ENCODE results near the gene CLIC1. TPM values are rescaled to one million over a fixed set of nuclear protein-coding genes. Genes with fewer than 3 reads are reported as not detected.
A peak's percentile ranks its signal among the peaks of the same experiment; 100 is the strongest.

The CLIC1 gene
- total and polyA plus RNA-seq, 11 donors, result 68.0 to 392 (median 124) TPM

GRCh38 chr6:31705931-31706330 lies 30.4 kb downstream of the CLIC1 start:
- Histone ChIP-seq H3K27me3 (no peaks in the 10 kb centered on the region), H3K27ac (no peak overlapping the region), H3K4me1 (peaks cover 3 to 25% (median 18%) of the 10 kb centered on the region in 12 donors), H3K4me3 (no peak overlapping the region), H3K36me3 (peaks cover 0 to 6% (median 2%) of the 10 kb centered on the region in 9 donors), H3K9me3 (no peaks in the 10 kb centered on the region)
- DNase-seq (peak in 1 of 5 donors; percentile 3), ATAC-seq (no peak)
- intact Hi-C loops (cut with DNase I), result no loop called here
- WGBS, 4 donors, result 90 to 94% (median 93%) methylated on average over 6 of the region's 6 CpGs
- TF ChIP-seq POLR2A (IDR thresholded peaks at IDR 0.05) (no peak), CTCF (IDR thresholded peaks at IDR 0.05) (no peak)

- ATAC-seq, result peak; percentile 96 to 99 (median 98)
- WGBS, 4 donors, result 1 to 2% (median 1%) methylated on average over 38 to 54 of the region's 54 CpGs
- intact Hi-C loops (cut with DNase I), result loop anchor here in 4 of 10 donors (2.0 to 5.0 kb wide), 3 partner anchors 26 to 129 kb away; partner anchors contain the start of genes DDAH2 (in 2 of the 4) and CLIC1 (in 1 of the 4)
- no peaks in the 10 kb centered on the region for H3K27me3 ChIP-seq
- TF ChIP-seq CTCF (IDR thresholded peaks at IDR 0.05) (peak in 2 of 12 donors; percentile 14 to 20), POLR2A (IDR thresholded peaks at IDR 0.05) (peak; percentile 88 to 98)
- H3K4me1 ChIP-seq, result peaks cover 3 to 30% (median 21%) of the 10 kb centered on the region in 12 donors
- peaks cover 0 to 32% (median 25%) of the 10 kb centered on the region in 9 donors for H3K36me3 ChIP-seq
- peak; percentile 99 to 100 (median 99) for DNase-seq
- H3K27ac ChIP-seq, result peak within 1 kb of the TSS; percentile 90 to 100 (median 98)
- no peaks in the 10 kb centered on the region for H3K9me3 ChIP-seq
- H3K4me3 ChIP-seq, result peak within 1 kb of the TSS; percentile 58 to 99 (median 78)
These were observed 33.3 kb downstream of the CLIC1 start, which contains the start of gene ABHD16A for GRCh38 chr6:31702819-31703716. Gene ABHD16A (minus strand): TSS chr6:31703324. CDS start chr6:31703281, 43 bp downstream.

- peak in 2 of 4 donors; percentile 24 to 29 for ATAC-seq
- peak overlapping the region; percentile 90 to 100 (median 98) for H3K27ac ChIP-seq
- WGBS, 4 donors, result 0 to 1% (median 1%) methylated on average over 10 of the region's 10 CpGs
- peak in 2 of 5 donors; percentile 27 for DNase-seq
- intact Hi-C loops (cut with DNase I), result loop anchor here in 4 of 10 donors (2.0 to 5.0 kb wide), 3 partner anchors 26 to 130 kb away; partner anchors contain the start of genes DDAH2 (in 2 of the 4) and CLIC1 (in 1 of the 4)
- peaks cover 3 to 35% (median 21%) of the 10 kb centered on the region in 12 donors for H3K4me1 ChIP-seq
- TF ChIP-seq CTCF (IDR thresholded peaks at IDR 0.05) (no peak), POLR2A (IDR thresholded peaks at IDR 0.05) (no peak)
- H3K27me3 ChIP-seq, result no peaks in the 10 kb centered on the region
- peaks cover 0 to 38% (median 31%) of the 10 kb centered on the region in 9 donors for H3K36me3 ChIP-seq
- H3K9me3 ChIP-seq, result no peaks in the 10 kb centered on the region
- H3K4me3 ChIP-seq, result peak overlapping the region; percentile 58 to 99 (median 78)
These were observed 33.9 kb downstream of the CLIC1 start for GRCh38 chr6:31702405-31702818.
